Tibial artery (tissue), 4 donors: Measurements from ENCODE around the gene CFD.

Experiments used
- DNase-seq, 2 donors: peaks; one replicate each; pipeline ENCODE4 v3.0.0-alpha.2; 2019
- H3K27ac ChIP-seq, 2 donors: fragments of 200-600 bp; sonication (generic) in 1 of 2; 1 replicate in 1 of 2; 2 replicates in 1 of 2; pipeline ENCODE4 v1.5.1; 2018 to 2019; ENCODE audit warnings: mild to moderate bottlenecking in 1 of 2
- H3K27me3 ChIP-seq, 2 donors: fragments of 200-600 bp; sonication (generic) in 1 of 2; one replicate each; pipeline versions ENCODE4 v1.5.1 to v1.6.0; 2016 to 2019
- H3K36me3 ChIP-seq, 3 donors: fragments of 200-600 bp; sonication (generic) in 2 of 3; one replicate each; pipeline ENCODE4 v1.5.1; 2016 to 2019; ENCODE audit warnings: mild to moderate bottlenecking in 2 of 3
- H3K4me1 ChIP-seq, 4 donors: fragments of 200-600 bp; sonication (generic) in 2 of 4; 1 replicate in 3 of 4; 2 replicates in 1 of 4; pipeline ENCODE4 v1.5.1; 2016 to 2019
- H3K4me3 ChIP-seq, 2 donors: fragments of 200-600 bp; sonication (generic) in 1 of 2; 1 replicate in 1 of 2; 2 replicates in 1 of 2; pipeline ENCODE4 v1.5.1; 2018 to 2019; ENCODE audit warnings: mild to moderate bottlenecking in 2 of 2
- H3K9me3 ChIP-seq, 3 donors: fragments of 200-600 bp; sonication (generic) in 1 of 3; one replicate each; pipeline ENCODE4 v1.5.1; 2016 to 2019
- intact Hi-C: fragments of 100-400 bp; cut with DNase I; formaldehyde crosslinking; loops from one replicate; pipeline ENCODE4 v1.15.0; 2023; ENCODE audit warnings: low total_unique reads
- TF ChIP-seq, protein P1 (sequence below), 2 experiments: fragments of 200-600 bp in 1 of 2; fragments of 450-650 bp in 1 of 2; IDR thresholded peaks; one replicate each; pipeline ENCODE4 v1.5.1; 2017 to 2019; ENCODE audit warnings: antibody characterized with exemption in 2 of 2, mild to moderate bottlenecking in 1 of 2, moderate library complexity in 1 of 2

Gene CFD

DNA sequence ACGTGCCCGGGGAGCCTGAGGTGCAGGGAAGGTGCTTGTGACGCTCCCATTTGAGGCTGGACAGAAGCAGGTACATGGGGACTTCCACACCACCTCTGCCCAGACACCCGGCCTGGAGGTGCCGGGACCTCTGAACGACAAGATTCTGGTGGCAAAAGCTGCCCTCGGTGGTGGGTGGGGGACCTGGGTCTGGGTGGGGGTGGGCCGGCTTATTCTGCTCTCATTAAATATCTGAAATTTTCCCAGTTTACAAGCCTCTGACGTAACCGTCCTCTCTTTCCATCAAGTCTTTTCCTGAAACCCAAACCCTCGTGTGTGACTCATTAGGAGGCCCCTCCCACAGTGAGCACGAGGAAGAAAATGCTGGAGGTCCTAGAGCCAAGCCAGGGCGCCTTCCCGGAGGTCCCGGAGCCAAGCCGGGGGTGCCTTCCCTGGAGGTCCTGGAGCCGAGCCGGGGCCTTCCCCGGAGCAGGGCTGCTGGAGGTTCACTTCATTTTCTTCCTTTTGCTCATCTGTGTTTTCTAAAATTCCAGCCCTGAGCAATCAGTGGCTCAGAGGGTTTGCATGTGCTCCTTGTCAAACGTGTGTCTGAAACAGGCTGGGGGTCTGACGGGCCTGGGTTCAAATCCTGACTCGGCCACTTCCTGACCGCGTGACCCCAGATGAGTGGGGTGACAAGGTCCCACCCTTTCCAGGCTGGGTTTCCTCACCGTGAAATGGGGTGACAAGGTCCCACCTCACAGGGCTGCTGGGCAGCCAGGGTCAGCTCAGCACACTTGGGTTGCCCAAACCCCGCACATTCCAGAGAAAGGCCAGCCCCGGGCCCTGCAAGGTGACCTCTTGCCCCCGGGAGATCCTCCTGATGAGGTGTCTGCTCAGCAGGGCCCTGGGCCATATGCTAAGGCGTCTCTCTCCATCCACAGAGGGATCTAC, 10.0 kb downstream of the CFD start:
- peak; percentile 85 to 90 for DNase-seq
- intact Hi-C loops, result no loop called here
- H3K27ac ChIP-seq, result peak overlapping the region; percentile 62 to 70

GRCh38 chr19:870314-870713, 10.8 kb downstream of the CFD start:
- H3K4me1 ChIP-seq, result peaks cover 0 to 16% (median 10%) of the 10 kb centered on the region in 4 donors
- no peak overlapping the region for H3K4me3 ChIP-seq
- H3K9me3 ChIP-seq, result no peaks in the 10 kb centered on the region
- H3K27ac ChIP-seq, result peak overlapping the region; percentile 62 to 70
- H3K27me3 ChIP-seq, result no peaks in the 10 kb centered on the region
- intact Hi-C loops, result no loop called here
- no peak for DNase-seq
- TF ChIP-seq, protein P1, sequence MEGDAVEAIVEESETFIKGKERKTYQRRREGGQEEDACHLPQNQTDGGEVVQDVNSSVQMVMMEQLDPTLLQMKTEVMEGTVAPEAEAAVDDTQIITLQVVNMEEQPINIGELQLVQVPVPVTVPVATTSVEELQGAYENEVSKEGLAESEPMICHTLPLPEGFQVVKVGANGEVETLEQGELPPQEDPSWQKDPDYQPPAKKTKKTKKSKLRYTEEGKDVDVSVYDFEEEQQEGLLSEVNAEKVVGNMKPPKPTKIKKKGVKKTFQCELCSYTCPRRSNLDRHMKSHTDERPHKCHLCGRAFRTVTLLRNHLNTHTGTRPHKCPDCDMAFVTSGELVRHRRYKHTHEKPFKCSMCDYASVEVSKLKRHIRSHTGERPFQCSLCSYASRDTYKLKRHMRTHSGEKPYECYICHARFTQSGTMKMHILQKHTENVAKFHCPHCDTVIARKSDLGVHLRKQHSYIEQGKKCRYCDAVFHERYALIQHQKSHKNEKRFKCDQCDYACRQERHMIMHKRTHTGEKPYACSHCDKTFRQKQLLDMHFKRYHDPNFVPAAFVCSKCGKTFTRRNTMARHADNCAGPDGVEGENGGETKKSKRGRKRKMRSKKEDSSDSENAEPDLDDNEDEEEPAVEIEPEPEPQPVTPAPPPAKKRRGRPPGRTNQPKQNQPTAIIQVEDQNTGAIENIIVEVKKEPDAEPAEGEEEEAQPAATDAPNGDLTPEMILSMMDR (IDR thresholded peaks at IDR 0.05), result no peak
- H3K36me3 ChIP-seq, result peaks cover 30 to 79% (median 53%) of the 10 kb centered on the region in 3 donors

More for the DNA sequence above, 10.0 kb downstream of the CFD start:
- peaks cover 25 to 71% (median 46%) of the 10 kb centered on the region in 3 donors for H3K36me3 ChIP-seq
- no peaks in the 10 kb centered on the region for H3K9me3 ChIP-seq
- TF ChIP-seq, protein P1 (IDR thresholded peaks at IDR 0.05), result no peak
- no peak overlapping the region for H3K4me3 ChIP-seq
- H3K27me3 ChIP-seq, result no peaks in the 10 kb centered on the region
- H3K4me1 ChIP-seq, result peaks cover 0 to 16% (median 10%) of the 10 kb centered on the region in 4 donors

DNA sequence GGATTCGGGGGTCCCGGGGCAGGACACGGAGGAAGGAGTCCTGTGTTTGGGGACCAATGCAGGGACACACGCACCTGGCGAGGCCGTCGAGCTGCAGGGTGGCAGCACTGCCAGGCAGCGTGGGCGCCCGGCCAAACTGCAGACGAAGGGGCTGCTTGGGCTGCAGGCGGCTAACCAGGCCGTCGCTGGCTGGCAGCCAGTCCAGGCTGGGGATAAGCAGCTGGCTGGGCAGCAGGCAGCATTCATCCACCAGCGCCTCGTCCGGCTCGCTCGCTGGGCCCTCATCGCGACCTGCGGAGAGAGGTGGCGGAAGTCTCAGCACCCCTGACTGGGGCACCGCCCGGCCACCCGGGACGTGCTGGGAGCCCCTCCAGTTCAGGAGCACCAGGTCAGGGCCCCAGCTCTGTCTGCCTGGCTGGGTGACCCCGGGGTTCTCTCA, 11.5 kb downstream of the CFD start:
- H3K36me3 ChIP-seq, result peaks cover 30 to 86% (median 60%) of the 10 kb centered on the region in 3 donors
- no peak overlapping the region for H3K27ac ChIP-seq
- no peak overlapping the region for H3K4me3 ChIP-seq
- TF ChIP-seq, protein P1 (IDR thresholded peaks at IDR 0.05), result no peak
- DNase-seq, result no peak
- H3K27me3 ChIP-seq, result no peaks in the 10 kb centered on the region
- peaks cover 0 to 16% (median 10%) of the 10 kb centered on the region in 4 donors for H3K4me1 ChIP-seq
- no peaks in the 10 kb centered on the region for H3K9me3 ChIP-seq
- intact Hi-C loops, result no loop called here

DNA sequence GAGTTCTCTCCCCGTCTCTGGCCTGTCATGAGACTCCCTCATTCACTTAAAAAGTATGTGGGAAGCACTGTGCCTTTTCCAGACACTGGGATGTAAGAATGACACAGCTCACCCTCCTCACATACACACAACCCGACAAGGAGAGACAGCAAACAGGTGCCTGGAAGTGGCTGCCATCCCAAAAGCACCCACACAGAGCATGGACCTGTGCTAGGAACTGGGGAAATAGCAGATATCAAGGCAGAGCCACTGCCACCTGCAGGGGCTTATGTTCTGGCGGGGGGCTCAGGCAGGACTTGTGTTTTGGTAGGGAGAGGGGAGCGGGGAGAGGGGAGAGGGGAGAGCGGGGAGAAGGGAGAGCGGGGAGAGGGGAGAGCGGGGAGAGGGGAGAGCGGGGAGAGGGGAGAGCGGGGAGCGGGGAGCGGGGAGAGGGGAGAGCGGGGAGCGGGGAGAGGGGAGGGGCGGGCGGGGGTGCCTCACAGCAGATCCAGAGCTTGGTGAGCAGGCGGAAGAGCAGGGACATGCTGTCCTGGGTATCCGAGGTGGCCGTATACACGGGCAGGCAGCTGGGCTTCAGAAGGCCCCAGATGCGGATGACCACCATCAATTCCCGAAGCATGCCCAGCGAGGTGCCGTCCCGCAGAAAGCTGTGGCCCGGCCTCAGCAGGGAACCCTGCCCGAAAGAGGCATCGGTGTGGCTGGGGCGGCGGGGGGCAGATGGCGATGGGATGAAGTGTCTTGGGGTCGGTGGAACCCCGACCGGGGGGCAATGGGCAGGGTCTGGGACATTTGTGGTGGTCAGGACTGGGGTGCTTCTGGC, 12.2 kb downstream of the CFD start:
- intact Hi-C loops, result no loop called here
- H3K9me3 ChIP-seq, result no peaks in the 10 kb centered on the region
- no peak for DNase-seq
- TF ChIP-seq, protein P1 (IDR thresholded peaks at IDR 0.05), result no peak
- peak overlapping the region in 1 of 2 donors; percentile 30 for H3K27ac ChIP-seq
- peaks cover 34 to 93% (median 66%) of the 10 kb centered on the region in 3 donors for H3K36me3 ChIP-seq
- H3K27me3 ChIP-seq, result no peaks in the 10 kb centered on the region
- no peak overlapping the region for H3K4me3 ChIP-seq
- H3K4me1 ChIP-seq, result peaks cover 0 to 16% (median 10%) of the 10 kb centered on the region in 4 donors

- intact Hi-C loops, result no loop called here
- no peaks in the 10 kb centered on the region for H3K27me3 ChIP-seq
- peaks cover 0 to 16% (median 10%) of the 10 kb centered on the region in 4 donors for H3K4me1 ChIP-seq
- peaks cover 41 to 94% (median 71%) of the 10 kb centered on the region in 3 donors for H3K36me3 ChIP-seq
- no peak overlapping the region for H3K4me3 ChIP-seq
- peak overlapping the region in 1 of 2 donors; percentile 30 for H3K27ac ChIP-seq
- TF ChIP-seq, protein P1 (IDR thresholded peaks at IDR 0.05), result no peak
- no peak for DNase-seq
- no peaks in the 10 kb centered on the region for H3K9me3 ChIP-seq
Observed at GRCh38 chr19:872266-872951, 12.9 kb downstream of the CFD start.
